NB4 (cell line): ENCODE measurements around the gene UBAP2.

Source experiments
- DNase-seq: peaks from one replicate; pipeline ENCODE4 v3.0.0; 2010; ENCODE audit warnings: low read depth
- H3K4me3 ChIP-seq: one replicate; pipeline ENCODE4 v1.5.1; 2011; ENCODE audit warnings: mild to moderate bottlenecking, low read depth, low read length, moderate library complexity
- MYC ChIP-seq: IDR thresholded peaks from 2 replicates; pipeline ENCODE4 v1.6.1; 2011; ENCODE audit warnings: low read depth, low read length
- POLR2A ChIP-seq: IDR thresholded peaks from 2 replicates; pipeline ENCODE4 v1.6.1; 2011; ENCODE audit warnings: mild to moderate bottlenecking; ENCODE audit not compliant: insufficient read length; ENCODE audit errors: extremely low read depth
- TF ChIP-seq, protein P1 (sequence below): IDR thresholded peaks from 2 replicates; pipeline ENCODE4 v1.6.1; 2011; ENCODE audit warnings: low read depth, low read length
- TF ChIP-seq, protein P2 (sequence below): IDR thresholded peaks from one replicate; pipeline ENCODE4 v1.5.1; 2012; ENCODE audit warnings: low read depth, low read length

UBAP2 gene

GRCh38 chr9:33995449-33995848, 53.2 kb downstream of the UBAP2 start:
- no peak for DNase-seq
- H3K4me3 ChIP-seq: no peak overlapping the region
- TF ChIP-seq POLR2A (no peak), MYC (no peak)
- TF ChIP-seq, protein P1, sequence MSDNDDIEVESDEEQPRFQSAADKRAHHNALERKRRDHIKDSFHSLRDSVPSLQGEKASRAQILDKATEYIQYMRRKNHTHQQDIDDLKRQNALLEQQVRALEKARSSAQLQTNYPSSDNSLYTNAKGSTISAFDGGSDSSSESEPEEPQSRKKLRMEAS: no peak
- TF ChIP-seq, protein P2, sequence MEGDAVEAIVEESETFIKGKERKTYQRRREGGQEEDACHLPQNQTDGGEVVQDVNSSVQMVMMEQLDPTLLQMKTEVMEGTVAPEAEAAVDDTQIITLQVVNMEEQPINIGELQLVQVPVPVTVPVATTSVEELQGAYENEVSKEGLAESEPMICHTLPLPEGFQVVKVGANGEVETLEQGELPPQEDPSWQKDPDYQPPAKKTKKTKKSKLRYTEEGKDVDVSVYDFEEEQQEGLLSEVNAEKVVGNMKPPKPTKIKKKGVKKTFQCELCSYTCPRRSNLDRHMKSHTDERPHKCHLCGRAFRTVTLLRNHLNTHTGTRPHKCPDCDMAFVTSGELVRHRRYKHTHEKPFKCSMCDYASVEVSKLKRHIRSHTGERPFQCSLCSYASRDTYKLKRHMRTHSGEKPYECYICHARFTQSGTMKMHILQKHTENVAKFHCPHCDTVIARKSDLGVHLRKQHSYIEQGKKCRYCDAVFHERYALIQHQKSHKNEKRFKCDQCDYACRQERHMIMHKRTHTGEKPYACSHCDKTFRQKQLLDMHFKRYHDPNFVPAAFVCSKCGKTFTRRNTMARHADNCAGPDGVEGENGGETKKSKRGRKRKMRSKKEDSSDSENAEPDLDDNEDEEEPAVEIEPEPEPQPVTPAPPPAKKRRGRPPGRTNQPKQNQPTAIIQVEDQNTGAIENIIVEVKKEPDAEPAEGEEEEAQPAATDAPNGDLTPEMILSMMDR: no peak

DNA sequence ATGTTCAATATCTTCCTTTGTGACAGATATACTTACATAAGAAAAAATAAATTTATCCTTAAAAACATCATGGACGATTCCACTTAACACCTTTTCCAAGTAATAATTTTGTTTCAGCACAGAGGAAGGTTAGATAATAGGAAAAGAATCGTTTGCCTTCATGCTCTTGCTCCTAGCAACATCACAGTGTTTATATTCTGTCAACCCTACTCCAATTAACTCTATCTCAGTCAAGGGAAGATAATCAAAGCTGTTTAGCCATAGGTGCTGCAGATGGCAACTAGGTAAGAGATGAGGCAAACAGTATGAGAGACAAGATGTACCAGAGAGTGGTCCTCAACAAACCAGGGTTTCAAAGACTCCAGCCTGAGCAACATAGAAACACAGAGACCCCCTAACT, 55.6 kb downstream of the UBAP2 start:
- H3K4me3 ChIP-seq: no peak overlapping the region
- TF ChIP-seq, protein P2: no peak
- TF ChIP-seq MYC: no peak
- TF ChIP-seq POLR2A: no peak
- TF ChIP-seq, protein P1: no peak
- DNase-seq: no peak

GRCh38 chr9:33992632-33993031, 56.1 kb downstream of the UBAP2 start:
- TF ChIP-seq MYC: no peak
- TF ChIP-seq POLR2A: no peak
- TF ChIP-seq, protein P2: no peak
- TF ChIP-seq, protein P1: no peak
- no peak for DNase-seq
- H3K4me3 ChIP-seq: no peak overlapping the region

GRCh38 chr9:33988219-33988890, 60.3 kb downstream of the UBAP2 start:
- TF ChIP-seq POLR2A (no peak), MYC (no peak)
- TF ChIP-seq, protein P1: no peak
- TF ChIP-seq, protein P2: no peak
- no peak overlapping the region for H3K4me3 ChIP-seq
- no peak for DNase-seq

- TF ChIP-seq, protein P1: no peak
Measured at GRCh38 chr9:33976414-33976813, 72.3 kb downstream of the UBAP2 start.

GRCh38 chr9:33972698-33973097, 76.0 kb downstream of the UBAP2 start:
- no peak overlapping the region for H3K4me3 ChIP-seq
- no peak for DNase-seq
- TF ChIP-seq MYC (no peak), POLR2A (no peak)
- TF ChIP-seq, protein P1: no peak
- TF ChIP-seq, protein P2: no peak

More at GRCh38 chr9:33976414-33976813, 72.3 kb downstream of the UBAP2 start:
- DNase-seq: no peak
- H3K4me3 ChIP-seq: no peak overlapping the region
